Activated CD8-positive, alpha-beta memory T cell treated with anti-CD3 and anti-CD28 coated beads, Interleukin-2, amount 10 ng/mL, durations not matched to agents 7 days and 5 days (primary cell): ENCODE data around the gene NSG1. TPM values are rescaled to one million over a fixed set of nuclear protein-coding genes. Genes with fewer than 3 reads are reported as not detected.
A peak's percentile ranks its signal among the peaks of the same experiment; 100 is the strongest.
"Not testable (repeated sequence)": the region's sequence is repeated elsewhere in the genome, so short reads cannot be mapped to it uniquely, and the experiment has no call there.

Experiments used
- ATAC-seq: fragments of 150-1000 bp; cut with Tn5 transposase; one replicate; pipeline ENCODE4 v1.10.0; 2021; ENCODE audit warnings: moderate library complexity
- CTCF ChIA-PET: fragments of 350-600 bp; sonication (Branson Sonifier 250); formaldehyde crosslinking; loops from one replicate; lab custom pipeline; 2021; ENCODE audit warnings: antibody characterized with exemption; lab: Charles Lee
- DNase-seq: peaks from one replicate; pipeline ENCODE4 v3.0.0-alpha.2; 2020
- H3K27ac Mint-ChIP-seq: one replicate; pipeline ENCODE4 v1.8.0; 2021; ENCODE audit warnings: mild to moderate bottlenecking, mixed read lengths
- H3K27me3 Mint-ChIP-seq: one replicate; pipeline ENCODE4 v1.8.0; 2021; ENCODE audit warnings: mixed read lengths
- H3K36me3 Mint-ChIP-seq: one replicate; pipeline ENCODE4 v1.8.0; 2021; ENCODE audit warnings: mild to moderate bottlenecking, mixed read lengths
- H3K4me1 Mint-ChIP-seq: one replicate; pipeline ENCODE4 v1.8.0; 2021; ENCODE audit warnings: mixed read lengths
- H3K4me3 Mint-ChIP-seq: one replicate; pipeline ENCODE4 v1.8.0; 2021; ENCODE audit warnings: mild to moderate bottlenecking, moderate library complexity, mixed read lengths
- H3K9me3 Mint-ChIP-seq: one replicate; pipeline ENCODE4 v1.8.0; 2022; ENCODE audit warnings: low read depth, mixed read lengths
- total RNA-seq, 2 experiments: library from RNA; stranded (reverse); gene quantifications; one replicate each; pipeline ENCODE4 v1.2.3, GENCODE V29; 2021

Gene NSG1
- total RNA-seq, 2 experiments from 2014 or later, result 3.4 to 9.8 TPM

- ATAC-seq (no peak), DNase-seq (no peak)
- Mint-ChIP-seq H3K9me3 (no peaks in the 10 kb centered on the region), H3K27me3 (no peaks in the 10 kb centered on the region), H3K36me3 (peaks cover 8% of the 10 kb centered on the region), H3K27ac (no peak overlapping the region), H3K4me1 (peaks cover 10% of the 10 kb centered on the region), H3K4me3 (no peak overlapping the region)
- CTCF ChIA-PET, result no interaction called here
These were observed 33.0 kb downstream of the NSG1 start for GRCh38 chr4:4419896-4420295.

- Mint-ChIP-seq H3K27me3 (no peaks in the 10 kb centered on the region), H3K4me1 (peaks cover 10% of the 10 kb centered on the region), H3K4me3 (no peak overlapping the region), H3K36me3 (peaks cover 8% of the 10 kb centered on the region), H3K27ac (no peak overlapping the region), H3K9me3 (no peaks in the 10 kb centered on the region)
- DNase-seq, result no peak
- CTCF ChIA-PET, result no interaction called here
- ATAC-seq, result no peak
These were observed 33.5 kb downstream of the NSG1 start for GRCh38 chr4:4420421-4420820.

GRCh38 chr4:4421356-4421755 is 34.5 kb downstream of the NSG1 start:
- no peaks in the 10 kb centered on the region for H3K9me3 Mint-ChIP-seq
- H3K4me1 Mint-ChIP-seq, result peaks cover 10% of the 10 kb centered on the region
- no peak for ATAC-seq
- no peak for DNase-seq
- no peak overlapping the region for H3K4me3 Mint-ChIP-seq
- H3K27ac Mint-ChIP-seq, result no peak overlapping the region
- peaks cover 6% of the 10 kb centered on the region for H3K36me3 Mint-ChIP-seq
- CTCF ChIA-PET, result no interaction called here
- H3K27me3 Mint-ChIP-seq, result no peaks in the 10 kb centered on the region

GRCh38 chr4:4422117-4422516 is 35.2 kb downstream of the NSG1 start:
- H3K27ac Mint-ChIP-seq, DNase-seq, H3K27me3 Mint-ChIP-seq, H3K9me3 Mint-ChIP-seq, H3K4me1 Mint-ChIP-seq, H3K36me3 Mint-ChIP-seq, H3K4me3 Mint-ChIP-seq, CTCF ChIA-PET, ATAC-seq: not testable (repeated sequence)

- peak; percentile 15 for DNase-seq
- Mint-ChIP-seq H3K27ac (no peak overlapping the region), H3K4me1 (peaks cover 10% of the 10 kb centered on the region), H3K4me3 (no peak overlapping the region), H3K9me3 (no peaks in the 10 kb centered on the region), H3K27me3 (no peaks in the 10 kb centered on the region), H3K36me3 (peaks cover 6% of the 10 kb centered on the region)
- no peak for ATAC-seq
- CTCF ChIA-PET, result no interaction called here
These were observed 36.1 kb downstream of the NSG1 start for GRCh38 chr4:4422856-4423499.

- Mint-ChIP-seq H3K4me1 (peaks cover 4% of the 10 kb centered on the region), H3K27me3 (no peaks in the 10 kb centered on the region), H3K36me3 (peaks cover 6% of the 10 kb centered on the region), H3K4me3 (no peak overlapping the region), H3K9me3 (no peaks in the 10 kb centered on the region), H3K27ac (no peak overlapping the region)
- ATAC-seq, result no peak
- DNase-seq, result peak; percentile 25
- CTCF ChIA-PET, result interaction anchor here (0.7 kb wide), 1 partner anchor 109 kb away, joined by 3 read pairs; no protein-coding TSS in a partner anchor
These were observed 37.0 kb downstream of the NSG1 start for GRCh38 chr4:4423706-4424498.

- no peak for ATAC-seq
- no peaks in the 10 kb centered on the region for H3K27me3 Mint-ChIP-seq
- DNase-seq, result peak; percentile 36
- H3K4me3 Mint-ChIP-seq, result no peak overlapping the region
- H3K4me1 Mint-ChIP-seq, result no peaks in the 10 kb centered on the region
- CTCF ChIA-PET, result interaction anchor here (0.7 kb wide), 1 partner anchor 110 kb away, joined by 3 read pairs; no protein-coding TSS in a partner anchor
- H3K36me3 Mint-ChIP-seq, result peaks cover 5% of the 10 kb centered on the region
- no peak overlapping the region for H3K27ac Mint-ChIP-seq
- H3K9me3 Mint-ChIP-seq, result no peaks in the 10 kb centered on the region
These were observed 37.7 kb downstream of the NSG1 start for GRCh38 chr4:4424499-4425115.

- Mint-ChIP-seq H3K4me1 (no peaks in the 10 kb centered on the region), H3K27ac (no peak overlapping the region), H3K4me3 (no peak overlapping the region), H3K27me3 (no peaks in the 10 kb centered on the region), H3K9me3 (no peaks in the 10 kb centered on the region), H3K36me3 (peaks cover 2% of the 10 kb centered on the region)
- no peak for ATAC-seq
- DNase-seq, result no peak
- CTCF ChIA-PET, result no interaction called here
These were observed 38.3 kb downstream of the NSG1 start for GRCh38 chr4:4425119-4425690.

- H3K27me3 Mint-ChIP-seq, result no peaks in the 10 kb centered on the region
- no peak overlapping the region for H3K27ac Mint-ChIP-seq
- H3K36me3 Mint-ChIP-seq, result peaks cover 2% of the 10 kb centered on the region
- no peak overlapping the region for H3K4me3 Mint-ChIP-seq
- DNase-seq, result no peak
- no peaks in the 10 kb centered on the region for H3K9me3 Mint-ChIP-seq
- ATAC-seq, result no peak
- H3K4me1 Mint-ChIP-seq, result peaks cover 3% of the 10 kb centered on the region
- CTCF ChIA-PET, result no interaction called here
These were observed 38.8 kb downstream of the NSG1 start for GRCh38 chr4:4425696-4426095.

GRCh38 chr4:4426511-4427120 is 39.7 kb downstream of the NSG1 start:
- Mint-ChIP-seq H3K4me1 (peaks cover 3% of the 10 kb centered on the region), H3K9me3 (no peaks in the 10 kb centered on the region), H3K27ac (no peak overlapping the region), H3K36me3 (no peaks in the 10 kb centered on the region), H3K4me3 (no peak overlapping the region), H3K27me3 (no peaks in the 10 kb centered on the region)
- DNase-seq, result no peak
- CTCF ChIA-PET, result no interaction called here
- no peak for ATAC-seq

- Mint-ChIP-seq H3K4me1 (peaks cover 3% of the 10 kb centered on the region), H3K27me3 (no peaks in the 10 kb centered on the region), H3K9me3 (no peaks in the 10 kb centered on the region), H3K27ac (no peak overlapping the region), H3K36me3 (no peaks in the 10 kb centered on the region), H3K4me3 (no peak overlapping the region)
- ATAC-seq, result no peak
- no peak for DNase-seq
- CTCF ChIA-PET, result no interaction called here
These were observed 40.4 kb downstream of the NSG1 start for GRCh38 chr4:4427121-4427870.

- Mint-ChIP-seq H3K4me1 (peaks cover 3% of the 10 kb centered on the region), H3K9me3 (no peaks in the 10 kb centered on the region)
These were observed 41.0 kb downstream of the NSG1 start for GRCh38 chr4:4427886-4428285.

More at GRCh38 chr4:4427886-4428285, 41.0 kb downstream of the NSG1 start:
- Mint-ChIP-seq H3K27me3 (no peaks in the 10 kb centered on the region), H3K4me3 (no peak overlapping the region), H3K27ac (no peak overlapping the region), H3K36me3 (no peaks in the 10 kb centered on the region)
- CTCF ChIA-PET, result no interaction called here
- no peak for ATAC-seq
- no peak for DNase-seq
